HepG2 (cell line): ENCODE results near the gene MYO7A. TPM values are rescaled to one million over a fixed set of nuclear protein-coding genes. Genes with fewer than 3 reads are reported as not detected.

Experiments
- ATAC-seq: fragments of 200-7000 bp; cut with Tn5 transposase; 3 replicates; pipeline ENCODE4 v1.9.1; 2020; ENCODE audit warnings: mild to moderate bottlenecking, moderate library complexity
- BruUV-seq: library from RNA; stranded (reverse); fragments of 400-500 nt; replicated peaks from 2 replicates; lab custom pipeline; 2021; lab: Mats Ljungman, UMichigan
- CTCF ChIA-PET: fragments of 300-600 bp; formaldehyde crosslinking; extraction: SDS; loops from one replicate; lab custom pipeline; 2021; ENCODE audit warnings: low total read pairs, inconsistent platforms, low intra/inter-chr PET ratio; lab: Yijun Ruan, JAX
- POLR2A ChIA-PET: fragments of 350-600 bp; sonication (Branson Sonifier 250); formaldehyde crosslinking; loops from one replicate; lab custom pipeline; 2020; ENCODE audit warnings: antibody characterized with exemption, inconsistent platforms; lab: Yijun Ruan, JAX
- DNase-seq: peaks from one replicate; pipeline ENCODE4 v3.0.0-alpha.2; 2015; ENCODE audit warnings: low spot score
- FAIRE-seq: peaks from 3 replicates; lab custom pipeline; 2011; peaks lifted over from hg19 to GRCh38; lab: Jason Lieb, UNC
- H2AFZ ChIP-seq: one replicate; pipeline ENCODE4 v1.6.1; 2011; ENCODE audit warnings: low read length, inconsistent platforms
- H3K27ac ChIP-seq: fragments of 300-600 bp; 3 replicates; pipeline ENCODE4 v1.8.0; 2011; ENCODE audit warnings: mixed run types, mild to moderate bottlenecking, mixed read lengths, low read length, inconsistent platforms; ENCODE audit not compliant: insufficient read depth; ENCODE audit errors: extremely low read length
- H3K27me3 ChIP-seq, 2 experiments: fragments of 200-600 bp in 1 of 2; 2 replicates in 1 of 2; 3 replicates in 1 of 2; pipeline versions ENCODE4 v1.6.0 to v1.8.0; 2011; ENCODE audit warnings: low read length in 2 of 2, mild to moderate bottlenecking in 2 of 2, moderate library complexity in 2 of 2, inconsistent platforms in 1 of 2; ENCODE audit not compliant: insufficient read depth in 2 of 2, control insufficient read depth in 1 of 2
- H3K36me3 ChIP-seq, 2 experiments: fragments of 200-600 bp in 1 of 2; replicated peaks in 1 of 2; 2 replicates in 1 of 2; 3 replicates in 1 of 2; pipeline versions ENCODE4 v1.5.1 to v1.8.0; 2011; ENCODE audit warnings: low read length in 2 of 2, inconsistent platforms in 1 of 2; ENCODE audit not compliant: insufficient read depth in 2 of 2, control insufficient read depth in 1 of 2
- H3K4me1 ChIP-seq: 2 replicates; pipeline ENCODE4 v1.5.1; 2012; ENCODE audit warnings: low read length, inconsistent platforms; ENCODE audit not compliant: insufficient read depth
- H3K4me2 ChIP-seq: 2 replicates; pipeline ENCODE4 v1.6.0; 2011; ENCODE audit warnings: low read depth, low read length, inconsistent platforms
- H3K4me3 ChIP-seq, 3 experiments: fragments of 200-600 bp in 1 of 3; sonication (generic), shearing (Covaris generic) in 1 of 3; replicated peaks in 1 of 3; 2 replicates each; pipeline ENCODE4 v1.5.1; 2011 to 2016; ENCODE audit warnings: low read length in 3 of 3, inconsistent platforms in 2 of 3, low read depth in 2 of 3, mild to moderate bottlenecking in 2 of 3, control low read depth in 1 of 3, mixed read lengths in 1 of 3; ENCODE audit not compliant: insufficient read depth in 1 of 3
- H3K79me2 ChIP-seq: one replicate; pipeline ENCODE4 v1.6.1; 2011; ENCODE audit warnings: low read length, inconsistent platforms; ENCODE audit not compliant: insufficient read depth
- H3K9ac ChIP-seq: 2 replicates; pipeline ENCODE4 v1.6.0; 2011; ENCODE audit warnings: mild to moderate bottlenecking, low read depth, low read length, inconsistent platforms; ENCODE audit not compliant: insufficient read depth
- H3K9me3 ChIP-seq: 2 replicates; pipeline ENCODE4 v1.5.1; 2012; ENCODE audit warnings: mild to moderate bottlenecking, low read length
- H4K20me1 ChIP-seq: 2 replicates; pipeline ENCODE4 v1.6.0; 2011; ENCODE audit warnings: inconsistent platforms, mild to moderate bottlenecking, low read length, moderate library complexity; ENCODE audit not compliant: insufficient read depth
- EZH2 ChIP-seq: conservative IDR thresholded peaks from 2 replicates; pipeline ENCODE4 v1.6.1; 2012; ENCODE audit warnings: mild to moderate bottlenecking, low read depth, low read length, moderate library complexity
- HNF4A ChIP-seq: sonication (generic); formaldehyde crosslinking; IDR thresholded peaks from 2 replicates; pipeline ENCODE4 v1.4.0; 2020; ENCODE audit warnings: missing genetic modification reagents
- MED1 ChIP-seq: sonication (generic); formaldehyde crosslinking; IDR thresholded peaks from 2 replicates; pipeline ENCODE4 v1.4.0; 2020; ENCODE audit warnings: missing genetic modification reagents
- MYC ChIP-seq: sonication (generic); formaldehyde crosslinking; IDR thresholded peaks from 2 replicates; pipeline ENCODE4 v1.9.0; 2021; ENCODE audit warnings: missing genetic modification reagents, borderline replicate concordance
- TMF1 ChIP-seq: sonication (generic); formaldehyde crosslinking; IDR thresholded peaks from 2 replicates; pipeline ENCODE4 v1.8.1; 2022; ENCODE audit warnings: low read depth, missing genetic modification reagents
- ZNF577 ChIP-seq: sonication (generic); formaldehyde crosslinking; IDR thresholded peaks from 2 replicates; pipeline ENCODE4 v1.4.0; 2020; ENCODE audit warnings: mild to moderate bottlenecking, low read depth, missing genetic modification reagents, borderline replicate concordance
- ZNF614 ChIP-seq: IDR thresholded peaks from 2 replicates; pipeline ENCODE4 v1.6.1; 2018; ENCODE audit warnings: missing biosample characterization, missing genetic modification reagents, inconsistent platforms, borderline replicate concordance
- WGBS: methylation state at CpG from one replicate; pipeline ENCODE4 v1.1.6; 2017; ENCODE audit warnings: low lambda C conversion rate; 5-methylcytosine and 5-hydroxymethylcytosine counted together
- in situ Hi-C: cut with HindIII; loops from 2 replicates; pipeline ENCODE4 v1.10.0; 2017; ENCODE audit warnings: low pct_unique_long_range_greater_than_20kb; ENCODE audit not compliant: extremely low pct_ligation_motif_present
- intact Hi-C: fragments of 100-400 bp; cut with micrococcal nuclease; formaldehyde crosslinking; loops from one replicate; pipeline ENCODE4 v1.10.0; 2022; ENCODE audit not compliant: unreplicated experiment
- polyA plus RNA-seq, 8 experiments: library from polyadenylated mRNA; depleted of rRNA in 3 of 8; stranded (reverse) in 7 of 8; unstranded in 1 of 8; fragments of >200 nt; fragmentation: Illumina TruSeq in 4 of 8; extraction: Trizol in 4 of 8; gene quantifications; 2 replicates each; pipeline versions ENCODE4 v1.2.1 to v1.2.3, GENCODE V29; 2011 to 2016; ENCODE audit warnings: low read depth in 4 of 8, missing spikeins in 1 of 8, mixed read lengths in 1 of 8; ENCODE audit not compliant: insufficient read depth in 1 of 8
- total RNA-seq, 5 experiments: library from RNA; depleted of rRNA; stranded (reverse); fragments of >200 nt; fragmentation: Illumina TruSeq; extraction: Trizol; gene quantifications; 2 replicates each; pipeline ENCODE4 v1.2.3, GENCODE V29; 2016; ENCODE audit warnings: low read depth in 1 of 5
- TF ChIP-seq, protein P1 (sequence below): sonication (generic); IDR thresholded peaks from 2 replicates; pipeline ENCODE4 v1.6.1; 2016; ENCODE audit warnings: low read depth, borderline replicate concordance
- TF ChIP-seq, protein P2 (sequence below): sonication (generic); formaldehyde crosslinking; IDR thresholded peaks from 2 replicates; pipeline ENCODE4 v1.4.0; 2020; ENCODE audit warnings: missing genetic modification reagents, mild to moderate bottlenecking, borderline replicate concordance
- TF ChIP-seq, protein P3 (sequence below): sonication (generic); formaldehyde crosslinking; IDR thresholded peaks from 2 replicates; pipeline ENCODE4 v1.8.1; 2023; ENCODE audit warnings: mild to moderate bottlenecking, missing genetic modification reagents, borderline replicate concordance

MYO7A gene
- total and polyA plus RNA-seq, 2 of the 13 experiments (the other 11 are each of a cell fraction or from before 2014, with no cell fraction given), result 7.5 to 10.0 TPM

- no peaks in the 10 kb centered on the region for H3K36me3 ChIP-seq
- BruUV-seq, result no TSS peak
- H4K20me1 ChIP-seq, result no peaks in the 10 kb centered on the region
- no peaks in the 10 kb centered on the region for H3K79me2 ChIP-seq
- ChIA-PET CTCF (no interaction called here), POLR2A (no interaction called here)
- TF ChIP-seq, protein P1, sequence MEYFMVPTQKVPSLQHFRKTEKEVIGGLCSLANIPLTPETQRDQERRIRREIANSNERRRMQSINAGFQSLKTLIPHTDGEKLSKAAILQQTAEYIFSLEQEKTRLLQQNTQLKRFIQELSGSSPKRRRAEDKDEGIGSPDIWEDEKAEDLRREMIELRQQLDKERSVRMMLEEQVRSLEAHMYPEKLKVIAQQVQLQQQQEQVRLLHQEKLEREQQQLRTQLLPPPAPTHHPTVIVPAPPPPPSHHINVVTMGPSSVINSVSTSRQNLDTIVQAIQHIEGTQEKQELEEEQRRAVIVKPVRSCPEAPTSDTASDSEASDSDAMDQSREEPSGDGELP, result no peak
- TF ChIP-seq, protein P2, sequence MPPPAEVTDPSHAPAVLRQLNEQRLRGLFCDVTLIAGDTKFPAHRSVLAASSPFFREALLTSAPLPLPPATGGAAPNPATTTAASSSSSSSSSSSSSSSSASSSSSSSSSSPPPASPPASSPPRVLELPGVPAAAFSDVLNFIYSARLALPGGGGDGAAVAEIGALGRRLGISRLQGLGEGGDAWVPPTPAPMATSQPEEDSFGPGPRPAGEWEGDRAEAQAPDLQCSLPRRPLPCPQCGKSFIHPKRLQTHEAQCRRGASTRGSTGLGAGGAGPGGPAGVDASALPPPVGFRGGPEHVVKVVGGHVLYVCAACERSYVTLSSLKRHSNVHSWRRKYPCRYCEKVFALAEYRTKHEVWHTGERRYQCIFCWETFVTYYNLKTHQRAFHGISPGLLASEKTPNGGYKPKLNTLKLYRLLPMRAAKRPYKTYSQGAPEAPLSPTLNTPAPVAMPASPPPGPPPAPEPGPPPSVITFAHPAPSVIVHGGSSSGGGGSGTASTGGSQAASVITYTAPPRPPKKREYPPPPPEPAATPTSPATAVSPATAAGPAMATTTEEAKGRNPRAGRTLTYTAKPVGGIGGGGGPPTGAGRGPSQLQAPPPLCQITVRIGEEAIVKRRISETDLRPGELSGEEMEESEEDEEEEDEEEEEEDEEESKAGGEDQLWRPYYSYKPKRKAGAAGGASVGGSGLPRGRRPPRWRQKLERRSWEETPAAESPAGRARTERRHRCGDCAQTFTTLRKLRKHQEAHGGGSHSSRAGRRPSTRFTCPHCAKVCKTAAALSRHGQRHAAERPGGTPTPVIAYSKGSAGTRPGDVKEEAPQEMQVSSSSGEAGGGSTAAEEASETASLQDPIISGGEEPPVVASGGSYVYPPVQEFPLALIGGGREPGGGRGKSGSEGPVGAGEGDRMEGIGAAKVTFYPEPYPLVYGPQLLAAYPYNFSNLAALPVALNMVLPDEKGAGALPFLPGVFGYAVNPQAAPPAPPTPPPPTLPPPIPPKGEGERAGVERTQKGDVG (CRISPR knock-in tag), result no peak
- no peak for TF ChIP-seq ZNF614 (CRISPR knock-in tag)
- no peak for TF ChIP-seq EZH2
- TF ChIP-seq, protein P3, sequence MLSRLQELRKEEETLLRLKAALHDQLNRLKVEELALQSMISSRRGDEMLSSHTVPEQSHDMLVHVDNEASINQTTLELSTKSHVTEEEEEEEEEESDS, result no peak
- TF ChIP-seq ZNF577, result no peak
- TF ChIP-seq MYC (CRISPR knock-in tag), result no peak
- no peak for TF ChIP-seq HNF4A (CRISPR knock-in tag)
- TF ChIP-seq MED1 (CRISPR knock-in tag), result no peak
- TF ChIP-seq TMF1 (CRISPR knock-in tag), result no peak
- no peaks in the 10 kb centered on the region for H3K9me3 ChIP-seq
- DNase-seq (no peak), ATAC-seq (no peak), FAIRE-seq (no peak)
- H3K4me1 ChIP-seq, result peaks cover 20% of the 10 kb centered on the region
- no peak overlapping the region for H3K4me2 ChIP-seq
- H3K27ac ChIP-seq, result no peak overlapping the region
- no peaks in the 10 kb centered on the region for H3K27me3 ChIP-seq
- in situ Hi-C loops, result no loop called here
- H2AFZ ChIP-seq, result no peak overlapping the region
- WGBS, result 90% methylated on average over 10 of the region's 13 CpGs
- intact Hi-C loops, result no loop called here
- H3K4me3 ChIP-seq, result no peak overlapping the region
- H3K9ac ChIP-seq, result no peak overlapping the region
Observed at GRCh38 chr11:77155556-77156130, 27.6 kb downstream of the MYO7A start.
